ENCODE data around the gene KCNJ10.

DNA sequence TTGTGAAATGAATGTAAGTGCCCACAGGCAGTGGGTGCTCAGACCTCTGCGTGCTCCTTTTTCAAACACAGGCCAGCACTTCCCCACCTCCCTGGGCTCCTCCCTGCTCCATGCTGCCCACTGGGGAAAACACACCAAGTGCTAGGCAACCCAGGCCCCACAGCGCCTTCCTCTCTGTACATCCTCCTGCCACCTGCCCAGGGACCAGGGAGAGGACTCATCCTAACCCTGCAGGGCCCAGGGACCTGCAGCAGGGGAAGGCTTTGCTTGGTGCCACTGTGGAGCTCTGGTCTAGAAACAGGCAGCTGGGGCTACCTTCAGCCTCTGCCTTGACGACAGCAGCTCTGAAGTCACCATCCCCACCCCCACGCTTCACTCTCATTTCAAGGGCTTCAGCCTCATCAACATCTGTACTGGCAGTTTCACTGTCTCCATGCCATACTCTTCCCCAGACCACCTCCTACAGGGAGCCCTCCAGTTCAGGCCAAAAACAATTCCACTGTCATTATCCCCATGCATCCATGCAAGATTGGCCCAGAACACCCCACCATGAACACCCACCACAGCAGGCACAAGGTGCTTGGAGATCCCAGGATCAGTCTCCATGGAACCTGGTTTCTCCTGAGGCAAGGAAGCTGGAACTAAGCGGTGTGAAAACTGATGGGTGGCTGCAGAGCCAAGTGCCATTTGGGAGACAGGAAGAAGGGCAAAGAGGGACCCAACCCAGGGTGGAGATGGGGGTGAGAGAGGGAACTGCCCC, 27.4 kb upstream of the KCNJ10 start:
- TF ChIP-seq, protein P1, sequence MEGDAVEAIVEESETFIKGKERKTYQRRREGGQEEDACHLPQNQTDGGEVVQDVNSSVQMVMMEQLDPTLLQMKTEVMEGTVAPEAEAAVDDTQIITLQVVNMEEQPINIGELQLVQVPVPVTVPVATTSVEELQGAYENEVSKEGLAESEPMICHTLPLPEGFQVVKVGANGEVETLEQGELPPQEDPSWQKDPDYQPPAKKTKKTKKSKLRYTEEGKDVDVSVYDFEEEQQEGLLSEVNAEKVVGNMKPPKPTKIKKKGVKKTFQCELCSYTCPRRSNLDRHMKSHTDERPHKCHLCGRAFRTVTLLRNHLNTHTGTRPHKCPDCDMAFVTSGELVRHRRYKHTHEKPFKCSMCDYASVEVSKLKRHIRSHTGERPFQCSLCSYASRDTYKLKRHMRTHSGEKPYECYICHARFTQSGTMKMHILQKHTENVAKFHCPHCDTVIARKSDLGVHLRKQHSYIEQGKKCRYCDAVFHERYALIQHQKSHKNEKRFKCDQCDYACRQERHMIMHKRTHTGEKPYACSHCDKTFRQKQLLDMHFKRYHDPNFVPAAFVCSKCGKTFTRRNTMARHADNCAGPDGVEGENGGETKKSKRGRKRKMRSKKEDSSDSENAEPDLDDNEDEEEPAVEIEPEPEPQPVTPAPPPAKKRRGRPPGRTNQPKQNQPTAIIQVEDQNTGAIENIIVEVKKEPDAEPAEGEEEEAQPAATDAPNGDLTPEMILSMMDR (IDR thresholded peaks at IDR 0.05), result no peak
- TF ChIP-seq POLR2AphosphoS5 (IDR thresholded peaks at IDR 0.05), result no peak
